ENCODE measurements around the gene SKP1.
"Not testable (repeated sequence)": the region's sequence is repeated elsewhere in the genome, so short reads cannot be mapped to it uniquely, and the experiment has no call there.

SKP1 gene

DNA sequence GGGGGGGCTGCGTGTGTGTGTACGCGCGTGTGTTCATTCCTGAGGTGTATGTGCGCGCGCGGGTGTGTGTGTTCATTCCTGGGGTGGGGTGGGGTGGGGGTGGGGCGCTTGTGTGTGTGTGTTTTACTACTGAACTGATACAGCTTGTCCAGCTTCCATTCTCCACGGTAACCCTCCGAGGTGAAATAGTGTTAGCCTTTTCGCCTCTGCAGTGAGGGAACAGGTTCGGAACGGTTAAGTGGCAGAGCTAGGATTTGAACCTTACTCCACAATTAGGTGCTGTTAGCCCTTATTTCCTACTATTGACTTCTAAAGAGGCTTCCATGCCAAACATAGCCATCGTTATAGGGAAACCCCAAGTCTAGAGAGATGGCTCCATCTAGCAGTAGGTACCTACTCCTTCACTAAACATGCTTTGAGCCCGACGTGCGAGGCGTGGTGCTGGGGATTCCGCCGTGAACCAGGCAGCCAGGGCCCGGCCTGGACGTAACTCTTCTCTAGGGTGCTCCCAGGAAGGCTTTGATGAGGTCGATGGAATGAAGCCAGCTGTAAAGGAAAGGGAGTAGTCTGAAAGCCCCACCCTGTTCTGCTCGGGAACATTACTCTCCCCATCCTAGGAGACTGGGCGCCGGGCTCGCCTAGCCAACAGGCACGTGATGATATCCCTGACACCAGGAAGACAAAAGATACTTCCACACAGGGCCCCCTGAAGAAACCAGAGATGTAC lies 782 bp upstream of the SKP1 start:
- no peak for DNase-seq (ENCODE audit: low read depth, low spot score)

DNA sequence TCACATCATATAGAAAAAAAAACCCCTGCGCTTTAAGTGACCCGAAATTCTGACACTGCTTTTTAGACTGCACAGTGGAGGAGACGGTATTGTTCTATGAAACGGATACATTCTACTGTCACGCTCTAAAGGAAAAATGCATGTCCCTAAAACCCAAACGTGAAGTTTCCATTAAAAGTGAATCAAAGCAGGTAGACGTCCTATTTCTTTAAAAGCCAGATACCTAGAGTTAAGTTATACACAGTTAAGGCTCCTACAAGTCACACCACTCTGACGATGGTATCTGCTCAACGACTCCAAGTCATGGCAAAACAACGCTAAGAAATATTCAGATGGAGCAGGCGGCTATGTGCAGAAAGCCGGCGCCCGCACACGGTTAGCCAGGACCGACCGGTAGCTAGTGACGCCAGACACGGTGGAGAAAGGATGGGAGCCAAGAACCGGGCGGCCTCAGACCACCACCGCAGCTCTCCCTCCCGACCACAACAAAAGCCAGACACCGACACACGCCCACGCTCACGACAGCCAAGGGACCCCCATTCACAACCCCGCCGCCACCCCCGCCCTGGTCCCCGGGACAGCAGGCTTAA lies 734 bp downstream of the SKP1 start:
- DNase-seq (ENCODE audit: low read depth, low spot score), result no peak

DNA sequence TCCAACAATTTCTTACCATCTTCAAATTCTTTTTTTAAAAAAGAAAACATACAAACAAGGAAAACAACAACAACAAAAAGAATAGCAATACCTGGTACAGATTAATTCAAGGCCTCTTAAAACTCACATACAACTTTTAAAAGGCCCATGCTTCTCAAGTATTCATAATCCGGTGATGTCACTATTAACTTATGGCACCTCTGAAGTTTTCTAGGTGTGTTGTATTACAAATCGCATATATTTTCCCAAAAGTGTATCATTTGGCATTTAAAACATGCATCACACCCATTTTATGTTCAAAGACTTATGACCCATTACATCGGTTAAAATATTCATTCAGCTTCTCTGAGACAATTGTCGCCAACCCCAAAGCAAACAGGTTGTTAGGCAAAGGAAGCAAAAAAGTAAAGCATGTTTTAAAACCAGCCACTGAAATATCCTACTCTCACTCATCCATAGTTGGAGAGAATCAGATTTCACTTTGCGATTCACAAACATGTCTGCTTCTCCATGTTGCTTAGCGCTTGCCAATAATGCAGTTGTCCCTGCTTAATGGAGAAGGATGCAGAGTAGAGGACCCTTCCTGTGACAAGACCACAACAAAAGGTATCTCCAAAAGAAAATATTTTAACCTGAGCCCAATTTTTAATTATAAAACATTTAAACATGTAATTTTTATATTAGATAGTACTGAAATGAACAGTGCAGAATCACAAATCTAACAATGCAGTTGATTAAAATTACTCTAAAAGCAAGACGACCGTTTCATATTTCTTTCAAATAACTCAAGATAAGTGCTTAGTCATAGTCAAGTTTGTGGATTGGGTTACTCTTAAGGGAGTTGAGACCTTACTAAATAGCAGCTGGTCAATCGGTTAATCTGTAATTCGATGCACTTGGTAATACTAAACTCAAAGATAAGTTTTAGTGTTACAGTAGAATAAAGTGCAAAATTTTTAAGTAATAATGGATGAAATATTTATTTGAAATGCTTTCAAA lies 1.6 kb downstream of the SKP1 start:
- DNase-seq (ENCODE audit: low read depth, low spot score), result no peak

DNA sequence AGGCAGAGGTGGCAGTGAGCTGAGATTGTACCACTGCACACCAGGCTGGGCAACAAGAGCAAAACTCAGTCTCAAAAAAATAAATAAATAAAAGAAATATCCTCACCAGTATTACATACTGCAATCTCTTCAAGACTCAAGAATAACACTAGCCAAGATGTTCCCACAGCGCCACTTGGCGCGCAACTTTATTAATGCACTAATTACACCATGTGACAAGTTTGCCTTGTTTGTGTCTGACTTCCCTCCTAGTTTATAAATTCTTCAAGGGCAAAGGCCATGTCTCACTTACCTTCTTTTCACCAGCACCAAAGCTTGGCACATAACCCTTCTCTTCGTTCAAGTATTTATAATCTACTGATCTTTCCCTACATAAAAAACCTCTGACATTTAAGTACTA lies 4.8 kb downstream of the SKP1 start:
- no peak for DNase-seq (ENCODE audit: low read depth, low spot score)

DNA sequence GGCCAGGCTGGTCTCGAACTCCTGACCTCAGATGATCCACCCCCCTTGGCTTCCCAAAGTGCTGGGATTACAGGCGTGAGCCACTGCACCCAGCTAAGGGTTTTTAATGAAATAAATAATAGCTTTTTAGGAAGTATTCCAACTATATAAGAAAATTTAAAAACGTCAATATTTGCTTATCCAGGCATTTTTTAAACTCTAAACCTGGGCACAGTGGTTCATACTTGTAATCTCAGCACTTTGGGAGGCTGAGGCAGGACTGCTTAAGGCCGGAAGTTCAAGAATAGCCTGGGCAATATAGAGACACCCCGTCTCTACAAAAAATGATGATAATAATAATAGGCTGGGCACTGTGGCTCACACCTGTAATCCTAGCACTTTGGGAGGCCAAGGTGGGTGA lies 14.2 kb downstream of the SKP1 start:
- DNase-seq (ENCODE audit: low read depth, low spot score), result no peak

DNA sequence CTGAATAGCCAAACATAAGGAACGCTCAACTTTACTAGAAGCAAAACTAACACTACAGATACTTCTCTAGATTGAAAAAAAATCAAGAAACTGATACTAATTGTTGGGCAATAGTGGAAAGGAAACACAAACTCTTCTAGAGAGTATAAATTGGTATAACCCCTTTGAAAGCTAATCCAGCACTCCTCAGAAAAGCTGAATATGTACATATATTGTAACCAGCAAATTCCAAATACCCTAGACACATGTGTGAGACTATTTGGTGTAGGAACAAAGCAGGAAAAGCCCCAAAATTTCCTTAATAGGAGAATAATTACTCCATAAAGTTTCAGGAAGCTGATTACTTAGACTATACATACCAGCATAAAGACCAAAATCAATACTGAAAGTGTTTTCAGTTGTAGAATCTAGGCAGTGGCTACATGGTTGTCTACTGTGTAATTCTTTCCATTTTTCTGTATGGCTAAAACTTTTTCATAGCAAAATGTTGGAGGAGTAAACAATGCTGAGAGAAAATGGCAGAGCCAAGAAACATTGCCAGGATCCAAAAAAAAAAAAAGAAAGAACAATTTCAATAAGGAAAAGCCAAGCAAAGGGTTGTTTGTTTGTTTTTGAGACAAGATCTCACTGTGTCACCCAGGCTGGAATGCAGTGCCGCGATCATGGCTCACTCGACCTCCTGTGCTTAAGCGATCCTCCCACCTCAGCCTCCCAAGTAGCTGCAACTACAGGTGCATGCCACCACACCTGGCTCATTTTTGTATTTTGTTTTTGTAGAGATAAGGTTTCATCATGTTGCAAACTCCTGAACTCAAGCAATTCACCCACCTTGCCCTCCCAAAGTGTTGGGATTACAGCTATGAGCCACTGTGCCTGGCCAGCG lies 15.0 kb downstream of the SKP1 start:
- no peak for DNase-seq (ENCODE audit: low read depth, low spot score)

DNA sequence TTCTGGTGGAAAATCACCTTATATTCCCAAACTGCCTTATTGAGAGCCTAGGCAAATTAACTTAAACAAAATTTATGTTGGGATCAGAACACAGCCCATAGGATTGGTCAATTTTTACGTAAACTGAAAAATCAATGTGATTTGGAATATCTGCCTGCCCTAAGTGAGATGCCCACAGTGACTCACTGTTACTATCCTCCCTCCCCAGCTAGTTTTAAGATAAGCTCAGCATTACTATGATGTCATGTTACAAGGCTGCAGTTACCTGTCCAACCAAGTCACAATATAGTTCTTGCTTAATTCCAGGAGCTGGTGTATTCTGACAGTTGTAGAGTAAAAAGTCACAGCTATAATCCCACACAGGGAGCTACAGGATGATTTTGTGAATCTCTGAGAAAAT lies 23.1 kb downstream of the SKP1 start:
- no peak for DNase-seq (ENCODE audit: low read depth, low spot score)

DNA sequence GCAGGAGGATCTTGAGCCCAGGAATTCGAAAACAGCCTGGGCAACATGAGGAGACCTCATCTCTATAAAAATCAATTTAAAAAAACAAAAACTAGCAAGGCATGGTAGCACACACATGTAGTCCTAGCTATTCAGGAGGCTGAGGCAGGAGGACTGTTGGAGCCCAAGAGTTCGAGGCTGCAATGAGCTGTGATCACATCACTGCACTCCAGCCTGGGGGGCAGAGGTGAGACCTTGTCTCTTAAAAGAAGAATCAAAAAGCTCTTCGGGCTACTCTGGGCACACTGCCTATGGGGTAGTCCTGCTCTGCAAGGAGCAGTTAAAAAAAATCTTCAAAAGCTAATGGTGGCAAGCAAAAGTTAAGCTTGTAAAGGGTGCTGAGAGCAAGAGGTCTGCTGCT lies 23.5 kb downstream of the SKP1 start:
- no peak for DNase-seq (ENCODE audit: low read depth, low spot score)

DNA sequence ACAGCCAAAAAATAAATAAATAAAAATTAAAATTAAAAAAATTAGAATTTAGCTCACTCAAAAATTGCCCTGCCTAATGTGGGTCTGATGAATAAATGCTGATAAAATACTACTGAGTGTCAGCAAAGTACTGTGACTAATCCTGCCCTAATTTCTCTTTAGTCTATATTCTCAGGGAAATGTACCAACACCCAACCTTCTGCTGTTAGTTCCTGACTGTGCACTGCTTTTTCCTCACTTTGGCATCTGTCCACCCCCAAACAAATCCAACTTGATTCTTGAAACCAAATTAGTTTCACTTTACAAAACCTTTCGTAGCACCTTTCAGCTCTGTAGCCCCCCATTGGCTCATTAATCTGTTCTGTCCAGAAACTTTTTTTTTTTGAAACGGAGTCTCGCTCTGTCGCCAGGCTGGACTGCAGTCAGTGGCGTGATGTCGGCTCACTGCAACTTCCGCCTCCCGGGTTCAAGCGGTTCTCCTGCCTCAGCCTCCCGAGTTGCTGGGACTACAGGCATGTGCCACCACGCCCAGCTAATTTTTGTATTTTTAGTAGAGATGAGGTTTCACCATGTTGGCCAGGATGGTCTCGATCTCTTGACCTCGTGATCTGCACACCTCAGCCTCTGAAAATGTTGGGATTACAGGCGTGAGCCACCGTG lies 24.4 kb downstream of the SKP1 start:
- DNase-seq (ENCODE audit: low read depth, low spot score), result not testable (repeated sequence)

DNA sequence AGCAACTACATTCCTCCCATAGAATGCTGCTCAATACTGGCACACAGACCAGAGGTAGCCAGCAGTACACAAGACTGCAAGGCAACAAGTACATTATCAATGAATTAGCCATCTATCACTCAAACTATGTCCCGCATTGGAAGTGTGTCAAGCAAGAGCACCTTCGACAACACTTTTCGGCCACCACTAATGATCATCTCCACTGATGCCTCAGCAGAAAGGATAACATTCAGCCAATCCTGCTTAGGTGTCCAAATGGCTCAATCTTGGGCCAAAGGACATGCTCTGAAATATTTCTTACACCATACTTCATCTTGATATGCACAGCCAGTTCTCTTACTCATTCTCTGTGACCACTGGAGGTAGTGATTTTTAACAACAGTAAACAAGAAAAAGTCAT lies 25.0 kb downstream of the SKP1 start:
- DNase-seq (ENCODE audit: low read depth, low spot score), result no peak

DNA sequence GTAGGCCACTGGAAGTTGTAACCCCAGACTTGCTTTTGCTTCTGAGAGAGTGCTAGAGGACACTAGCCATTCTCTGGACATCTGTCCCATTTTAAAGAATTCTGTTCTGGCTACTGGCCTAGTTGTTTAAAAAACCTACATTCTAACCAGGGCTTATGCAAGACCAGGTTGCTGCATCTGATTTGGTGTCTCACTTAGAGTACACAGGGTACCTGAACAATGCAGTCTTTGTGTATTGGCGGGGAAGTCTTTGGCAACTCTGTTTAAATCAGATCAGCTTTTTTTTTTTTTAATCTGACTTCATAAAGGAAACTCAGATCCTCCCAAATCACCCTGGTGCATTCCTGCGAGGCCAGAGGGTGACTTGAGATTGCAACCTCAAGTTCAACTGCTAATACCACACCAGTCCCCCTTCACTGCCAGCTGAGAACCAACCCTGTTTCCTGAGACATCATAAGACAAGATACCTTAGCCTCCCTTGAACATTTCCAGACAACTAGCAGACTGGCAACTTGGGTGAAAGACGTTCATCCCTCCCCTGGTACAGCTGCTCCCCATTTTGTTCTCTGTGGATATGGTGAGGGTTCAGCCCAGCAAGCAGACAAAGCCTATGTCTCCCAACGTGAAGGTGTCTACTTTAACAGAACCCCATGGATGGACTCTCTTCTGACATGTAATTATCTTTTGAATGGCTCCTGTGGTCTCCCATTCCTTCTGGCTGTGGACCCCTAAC lies 27.0 kb downstream of the SKP1 start:
- no peak for DNase-seq (ENCODE audit: low read depth, low spot score)

DNA sequence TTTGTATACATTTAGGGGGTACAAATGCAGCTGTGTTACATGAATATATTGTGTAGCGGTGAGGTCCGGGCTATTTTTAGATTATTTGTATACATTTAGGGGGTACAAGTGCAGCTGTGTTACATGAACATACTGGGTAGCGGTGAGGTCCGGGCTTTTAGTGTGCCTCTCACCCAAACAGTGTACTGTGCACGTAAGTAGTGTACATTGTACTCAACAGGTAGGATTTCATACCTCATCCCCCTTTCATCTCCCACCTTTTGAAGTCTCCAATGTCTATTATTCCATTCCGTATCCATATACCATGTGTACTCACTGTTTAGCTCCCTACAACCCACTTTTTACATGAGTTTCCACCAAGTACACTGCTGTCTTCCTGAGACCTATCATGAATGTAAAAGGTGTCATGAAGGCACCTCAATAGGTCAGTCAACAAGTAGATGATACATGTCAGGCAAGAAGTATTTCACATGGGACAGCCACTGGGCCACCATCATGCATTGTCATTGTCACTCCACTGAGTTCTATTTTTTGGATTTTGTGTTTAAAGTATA lies 27.7 kb downstream of the SKP1 start:
- no peak for DNase-seq (ENCODE audit: low read depth, low spot score)

DNA sequence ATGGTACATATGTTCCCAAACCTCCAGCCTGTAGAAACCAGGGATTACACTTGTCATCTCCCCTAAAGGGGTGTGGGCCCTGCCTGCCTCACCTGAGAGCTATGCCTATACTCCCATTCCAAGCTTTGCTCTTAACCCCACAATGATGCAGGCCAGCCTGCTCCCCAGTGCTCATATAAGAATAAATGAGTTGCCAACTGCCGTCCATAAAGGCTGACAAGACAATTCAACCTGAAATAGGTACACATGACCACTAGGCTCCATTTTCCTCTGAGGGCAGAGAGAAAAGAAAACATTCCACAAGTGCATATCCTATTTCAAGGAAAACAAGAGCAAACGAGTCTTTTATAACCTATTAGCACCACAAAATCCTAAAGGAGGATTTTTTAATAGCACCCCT lies 28.4 kb downstream of the SKP1 start:
- no peak for DNase-seq (ENCODE audit: low read depth, low spot score)

DNA sequence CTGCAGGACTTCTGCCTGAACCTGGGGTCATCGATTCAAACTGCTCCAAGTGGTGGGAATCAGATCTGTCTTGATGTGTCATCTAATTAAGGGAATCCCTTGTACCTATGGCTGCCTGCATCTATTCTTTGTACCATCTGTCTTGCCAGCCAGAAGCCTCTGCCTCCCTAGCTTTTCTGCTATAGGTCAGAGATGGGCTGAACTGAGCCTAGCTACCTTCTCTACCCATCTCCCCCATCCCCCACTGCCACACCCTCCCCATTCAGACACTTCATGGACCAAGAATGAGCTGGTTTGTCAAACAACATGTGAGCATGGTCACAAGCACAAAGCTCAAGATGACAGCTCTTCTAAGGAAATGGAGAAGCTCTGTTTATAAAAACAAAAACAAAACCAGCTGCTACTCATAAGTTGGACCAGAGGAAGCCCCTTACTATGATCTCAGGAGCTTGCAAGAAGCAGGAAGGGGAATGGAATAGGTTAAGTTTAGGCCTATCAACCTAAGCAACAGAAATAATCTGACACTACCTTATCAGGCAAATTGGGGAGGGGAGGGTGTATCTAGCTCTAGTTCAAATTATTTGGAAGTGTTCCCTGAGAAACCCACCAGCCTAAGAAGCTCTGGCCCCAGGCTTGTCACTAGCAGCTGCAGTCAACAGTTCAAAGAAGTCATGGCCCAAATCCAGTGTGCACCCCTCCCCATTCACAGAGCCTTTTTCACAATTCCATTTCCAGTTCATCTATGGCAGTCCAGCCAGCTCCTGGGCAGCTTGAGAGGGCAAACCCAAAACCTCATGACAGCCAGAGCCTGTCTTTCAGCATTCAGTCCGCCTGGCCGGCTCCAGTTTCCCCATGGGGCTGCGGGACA lies 29.9 kb downstream of the SKP1 start:
- DNase-seq (ENCODE audit: low read depth, low spot score), result no peak

DNA sequence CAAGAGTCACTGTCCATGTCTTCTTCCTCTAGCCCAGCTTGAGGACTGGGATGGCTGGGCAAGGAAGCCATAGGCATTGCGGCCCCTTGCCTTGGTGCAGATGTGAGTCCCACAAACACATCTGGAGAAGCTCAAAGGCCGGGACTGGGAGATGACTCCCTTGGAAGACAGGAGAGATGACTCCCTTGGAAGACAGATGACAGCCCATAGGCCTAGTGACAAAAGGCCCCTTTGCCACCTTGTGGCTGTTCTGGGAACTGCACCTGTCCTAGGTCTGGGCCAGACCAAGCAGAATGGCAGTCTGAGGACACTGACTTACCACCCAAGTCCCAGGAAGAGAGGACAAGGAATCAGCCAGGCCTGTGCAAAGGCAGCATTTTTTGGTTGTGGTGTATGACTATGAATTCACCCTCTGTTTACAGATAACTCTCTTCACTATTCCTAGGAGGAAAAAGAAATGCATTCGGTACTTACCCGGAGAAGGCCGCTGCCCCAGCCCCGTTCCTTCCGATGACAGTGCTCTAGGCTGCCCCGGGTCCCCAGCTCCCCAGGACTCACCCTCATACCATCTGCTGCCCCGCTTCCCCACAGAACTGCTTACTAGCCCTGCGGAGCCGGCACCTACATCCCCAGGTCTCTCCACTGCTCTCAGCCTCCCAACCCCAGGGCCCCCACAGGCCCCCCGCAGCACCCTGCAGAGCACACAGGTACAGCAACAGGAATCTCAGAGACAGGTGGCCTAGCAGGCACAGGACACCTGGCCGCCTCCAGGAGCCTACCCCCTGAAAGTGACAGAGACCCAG lies 30.8 kb downstream of the SKP1 start:
- DNase-seq (ENCODE audit: low read depth, low spot score), result peak; percentile 20

DNA sequence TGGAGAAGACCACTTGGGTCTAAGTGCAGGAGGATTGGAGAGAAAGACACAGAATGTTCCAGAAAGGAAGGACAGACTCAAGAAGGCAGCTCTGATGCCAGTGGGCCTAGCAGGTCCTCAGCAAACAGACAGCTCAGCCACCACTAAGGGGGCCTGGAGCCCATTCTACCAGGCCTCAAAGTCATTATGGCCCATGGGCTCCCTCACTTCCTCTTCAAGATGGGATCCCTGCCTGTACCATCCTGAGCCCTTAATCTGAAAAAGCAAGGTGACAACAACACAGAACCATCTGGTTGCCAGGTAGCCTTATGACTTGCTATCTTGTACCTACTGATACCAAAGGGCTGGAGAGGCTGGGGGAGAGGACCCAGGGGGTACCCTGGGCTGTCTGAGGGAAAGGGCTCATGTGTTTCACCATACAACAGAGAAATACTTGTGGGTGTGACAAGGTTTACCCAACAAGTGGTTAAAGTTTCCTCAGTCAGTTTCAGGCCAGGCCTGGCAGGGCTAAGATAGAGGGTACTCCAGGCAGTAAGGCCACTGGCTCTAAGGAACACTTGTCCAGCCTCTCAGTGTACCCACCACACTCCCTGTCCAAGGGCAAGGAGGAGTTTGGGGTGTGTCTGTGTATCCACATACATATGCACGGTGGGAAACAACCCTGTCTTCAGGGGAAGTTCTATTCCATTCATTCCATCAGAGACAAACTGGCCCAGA lies 31.6 kb downstream of the SKP1 start:
- no peak for DNase-seq (ENCODE audit: low read depth, low spot score)

All from iPS DF 19.7 (cell line).